Stimulated activated CD4-positive, alpha-beta T cell treated with anti-CD3 and anti-CD28 coated beads, Interleukin-1b, Interleukin-23, amount 100 ng/mL, for 24 hours (primary cell): ENCODE data around the gene SLC28A3.

Source experiments
- DNase-seq, 4 experiments: peaks; one replicate each; pipeline ENCODE4 v3.0.0-alpha.2; 2020; ENCODE audit warnings: low read depth in 4 of 4, low spot score in 1 of 4

Gene SLC28A3

GRCh38 chr9:84339962-84340361 lies 596 bp downstream of the SLC28A3 start:
- DNase-seq, result no peak

DNA sequence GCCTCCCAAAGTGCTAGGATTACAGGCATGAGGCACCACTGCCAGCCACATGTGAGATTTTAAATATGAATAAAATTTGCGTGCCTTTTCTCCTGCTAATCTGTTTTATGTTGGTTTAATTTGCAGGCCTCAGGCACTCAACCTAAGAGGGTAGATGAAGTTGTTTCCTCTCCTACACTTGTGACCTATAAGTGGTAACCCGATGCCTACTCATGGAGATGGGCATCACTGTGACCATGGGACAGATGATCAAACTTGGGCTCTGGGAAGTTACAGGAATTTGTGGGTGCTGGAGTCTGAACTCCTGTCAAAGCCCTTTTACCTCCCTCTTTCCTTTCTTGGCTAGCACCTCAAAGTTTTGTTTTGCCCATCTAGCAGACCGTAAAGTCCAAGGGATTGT lies 1.1 kb downstream of the SLC28A3 start:
- no peak for DNase-seq

DNA sequence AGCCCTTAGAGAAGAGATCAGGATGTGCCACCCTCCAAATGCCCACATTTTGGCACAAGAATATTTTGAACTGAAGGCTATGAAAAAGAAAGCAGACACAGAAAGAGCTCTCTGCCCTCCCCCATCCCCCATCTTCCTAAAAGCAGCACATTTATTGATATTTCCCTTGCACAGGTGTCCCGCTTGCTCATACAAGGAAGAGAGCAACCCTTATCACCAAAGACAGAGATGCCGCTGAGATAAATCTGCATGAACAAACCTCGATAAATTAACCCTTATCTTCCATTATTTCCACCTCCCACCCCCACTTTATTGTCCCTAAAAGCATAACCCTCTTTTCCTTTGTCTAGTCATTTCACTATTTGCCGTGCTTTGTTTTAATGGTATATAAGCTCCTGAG lies 1.8 kb downstream of the SLC28A3 start:
- DNase-seq, result no peak

DNA sequence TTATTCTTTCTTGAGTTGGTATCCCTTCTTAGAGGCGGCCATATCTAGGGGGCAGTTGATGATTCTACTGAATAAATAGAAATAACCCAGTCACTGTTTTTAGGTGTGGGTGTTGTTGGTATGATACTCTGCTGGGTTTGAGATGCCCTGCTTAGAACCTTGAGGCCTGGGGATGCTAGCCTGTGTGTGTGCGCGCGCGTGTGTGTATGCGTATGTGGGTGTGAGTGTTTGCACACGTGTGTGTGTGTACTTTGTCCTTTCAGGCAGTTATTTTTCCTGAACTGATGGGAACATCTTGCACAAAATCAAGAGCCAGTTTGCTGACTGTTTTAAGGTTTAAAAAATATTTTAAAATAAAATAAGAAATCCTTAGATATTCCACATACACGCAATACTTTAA lies 3.3 kb downstream of the SLC28A3 start:
- DNase-seq, result no peak

- no peak for DNase-seq
Measured at GRCh38 chr9:84331119-84331809, 9.3 kb downstream of the SLC28A3 start.

DNA sequence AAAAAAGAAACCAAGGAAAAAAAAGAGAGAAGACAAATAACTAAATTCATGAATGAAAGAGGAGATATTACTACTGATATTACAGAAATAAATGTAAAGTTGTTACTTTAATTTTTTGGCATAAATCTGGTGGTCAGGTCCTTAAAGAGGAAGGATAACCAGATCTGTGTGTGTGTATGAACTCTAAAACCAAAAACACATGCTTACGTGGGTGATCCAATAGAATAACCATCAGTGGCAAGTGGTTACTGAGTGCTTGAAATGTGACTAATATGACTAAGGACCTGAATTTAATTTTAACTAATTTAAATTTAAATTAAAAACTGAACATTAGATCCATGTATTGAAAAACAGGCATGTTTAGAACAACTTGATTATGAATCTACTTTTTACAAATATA lies 10.3 kb downstream of the SLC28A3 start:
- no peak for DNase-seq

DNA sequence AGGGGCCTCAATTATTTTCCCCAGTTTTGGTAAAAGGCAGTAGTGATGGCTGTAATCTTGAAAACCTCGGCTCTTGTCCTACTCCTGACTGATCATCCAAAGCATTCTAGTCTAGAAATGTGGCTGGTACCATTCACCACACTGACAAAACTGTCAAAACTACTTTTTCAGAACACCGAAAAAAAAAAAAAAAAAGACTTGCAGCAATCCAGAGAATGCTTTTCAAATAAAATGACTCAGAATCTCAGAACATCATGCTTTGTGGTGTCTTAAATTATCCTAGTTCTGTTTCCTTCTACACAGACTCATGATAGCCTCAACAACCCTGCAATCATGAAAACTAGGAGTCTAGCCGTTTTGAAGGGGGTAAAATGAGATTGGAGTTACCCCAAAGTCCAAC lies 13.4 kb downstream of the SLC28A3 start:
- DNase-seq, result no peak

DNA sequence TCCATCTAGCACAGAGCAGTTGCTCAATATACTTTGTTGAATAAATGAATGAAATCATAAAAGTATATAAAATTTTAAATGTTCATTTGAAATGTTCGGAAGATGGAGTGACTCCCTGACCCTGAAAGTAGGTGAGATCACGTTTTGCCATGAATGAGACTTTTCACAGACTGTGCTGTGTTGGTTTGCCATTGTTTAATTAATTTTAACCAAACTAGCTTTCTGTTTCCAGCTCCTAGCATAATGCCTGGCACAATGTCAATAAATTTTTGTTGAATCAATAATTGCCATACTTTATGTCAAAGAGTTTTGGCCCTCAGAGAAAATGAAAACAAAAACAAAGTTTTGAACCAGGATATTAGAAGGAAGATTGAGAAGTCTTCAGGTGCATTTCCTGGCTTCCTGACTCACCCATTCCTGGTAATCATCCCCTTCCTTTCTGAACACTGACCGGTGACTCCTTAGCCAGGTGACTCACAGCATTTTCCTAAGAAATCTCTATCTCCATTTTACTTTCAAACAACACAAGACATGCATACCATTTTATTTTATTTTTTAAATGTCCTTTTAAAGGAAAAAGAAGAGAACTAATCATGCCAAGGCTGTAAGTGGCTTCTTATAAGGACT lies 15.1 kb downstream of the SLC28A3 start:
- no peak for DNase-seq

DNA sequence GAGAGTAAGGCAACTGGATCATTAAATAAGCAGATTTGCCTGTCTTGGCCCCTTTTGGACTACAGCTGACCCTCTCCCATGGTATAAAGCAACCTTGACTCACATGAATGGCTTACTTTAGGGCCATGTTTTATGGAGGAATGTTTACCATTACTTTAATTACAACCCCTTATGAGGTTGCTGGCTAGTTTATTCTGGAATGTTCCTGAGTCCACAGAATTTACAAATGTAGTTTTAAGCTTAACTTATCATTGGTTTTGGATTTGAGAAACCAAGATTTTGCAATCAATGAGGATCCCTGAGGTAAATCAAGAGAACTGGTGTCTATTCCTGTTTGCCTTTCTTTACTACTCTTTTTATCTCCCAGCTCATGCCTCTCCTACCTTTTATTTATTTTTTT lies 15.7 kb downstream of the SLC28A3 start:
- no peak for DNase-seq

DNA sequence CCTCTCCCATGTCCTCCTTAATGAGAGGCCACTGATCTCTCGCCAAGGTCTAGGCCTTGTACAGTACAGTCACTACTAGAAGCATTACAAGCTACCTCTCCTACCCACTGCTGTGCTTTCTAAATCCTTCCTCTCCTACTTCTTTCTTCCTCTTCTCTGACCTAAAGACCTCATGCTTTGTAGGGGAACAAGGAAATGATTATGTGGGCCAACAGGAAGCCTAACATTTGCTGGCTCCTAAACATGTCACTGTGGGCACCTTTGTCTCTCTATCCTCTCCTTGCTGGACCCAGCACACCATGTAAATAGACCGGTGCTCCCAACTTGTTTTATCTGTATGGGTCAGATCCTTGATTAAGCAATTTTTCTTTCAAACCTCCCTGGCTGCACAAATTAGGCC lies 16.7 kb downstream of the SLC28A3 start:
- DNase-seq, result no peak

DNA sequence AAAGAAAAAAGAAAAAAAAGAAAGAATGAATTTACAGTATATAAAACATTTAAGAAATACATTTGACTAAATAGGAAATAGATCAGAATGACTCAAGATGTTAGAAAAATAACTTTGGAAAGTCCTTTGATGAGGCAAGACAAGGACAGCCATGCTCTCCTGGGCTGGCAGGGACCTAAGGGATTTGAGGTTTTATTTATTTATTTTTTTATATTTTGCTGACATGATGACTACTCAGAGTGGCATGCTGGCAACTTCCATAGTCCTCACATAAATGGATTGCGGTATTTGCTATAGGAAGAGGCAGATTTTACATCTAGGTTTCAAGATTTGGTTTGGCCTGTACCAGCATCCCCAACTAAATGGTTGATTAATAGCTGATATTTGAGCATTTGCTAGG lies 17.7 kb downstream of the SLC28A3 start:
- DNase-seq, result no peak

DNA sequence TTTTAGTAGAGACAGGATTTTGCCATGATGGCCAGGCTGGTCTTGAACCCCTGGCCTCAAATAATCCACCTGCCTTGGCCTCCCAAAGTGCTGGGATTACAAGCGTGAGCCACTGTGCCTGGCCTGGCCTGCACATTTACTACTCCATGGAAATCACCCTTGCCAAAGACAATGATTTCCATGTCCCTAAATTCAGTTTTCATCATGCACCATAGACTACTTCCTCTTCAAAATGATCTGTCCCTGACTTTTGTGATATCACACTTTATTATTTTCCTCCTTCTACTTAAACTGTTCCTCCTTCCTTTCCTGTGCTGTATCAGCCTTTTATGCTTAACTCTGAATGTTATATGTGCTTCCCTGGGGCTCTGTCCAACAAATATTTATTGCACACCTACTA lies 20.3 kb downstream of the SLC28A3 start:
- DNase-seq, result no peak

GRCh38 chr9:84319632-84320031 lies 20.9 kb downstream of the SLC28A3 start:
- DNase-seq, result no peak

DNA sequence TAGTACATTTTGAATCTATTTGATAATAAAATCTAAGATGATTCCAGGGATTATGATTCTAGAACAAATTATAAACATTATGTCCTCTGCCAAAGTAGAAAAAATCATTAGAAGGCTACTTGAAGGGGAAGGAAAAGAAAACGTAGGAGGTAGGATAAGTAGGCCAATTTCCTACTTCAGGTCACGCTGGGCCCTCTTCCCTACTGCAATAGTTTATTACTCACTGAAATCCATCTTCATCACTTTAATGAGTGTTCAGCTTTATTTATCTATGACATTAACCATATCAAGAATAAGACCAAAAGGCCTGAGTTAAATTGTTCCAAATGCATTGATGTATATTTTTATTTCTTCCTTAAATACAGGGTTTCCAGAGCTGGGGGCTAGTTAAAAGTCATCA lies 21.6 kb downstream of the SLC28A3 start:
- DNase-seq, result no peak

DNA sequence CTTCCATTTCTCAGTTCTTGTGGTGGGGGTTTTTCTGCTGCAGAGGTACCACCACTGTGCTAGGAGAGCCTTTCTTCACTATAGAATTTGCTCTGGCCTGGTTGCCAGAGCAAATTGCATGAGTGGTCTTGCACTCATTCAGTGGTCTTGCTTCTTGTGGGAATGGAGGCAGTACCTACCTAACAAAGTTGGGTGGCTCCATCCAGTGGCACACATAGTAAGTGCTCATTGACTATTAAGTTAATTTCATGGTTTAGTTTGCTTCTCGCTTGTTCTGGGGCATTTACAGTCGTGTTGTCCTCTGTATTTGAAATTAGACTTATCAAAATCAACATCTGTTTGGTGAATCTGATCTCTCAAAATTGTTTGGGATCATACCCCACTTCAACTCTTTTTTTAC lies 23.0 kb downstream of the SLC28A3 start:
- DNase-seq, result no peak

DNA sequence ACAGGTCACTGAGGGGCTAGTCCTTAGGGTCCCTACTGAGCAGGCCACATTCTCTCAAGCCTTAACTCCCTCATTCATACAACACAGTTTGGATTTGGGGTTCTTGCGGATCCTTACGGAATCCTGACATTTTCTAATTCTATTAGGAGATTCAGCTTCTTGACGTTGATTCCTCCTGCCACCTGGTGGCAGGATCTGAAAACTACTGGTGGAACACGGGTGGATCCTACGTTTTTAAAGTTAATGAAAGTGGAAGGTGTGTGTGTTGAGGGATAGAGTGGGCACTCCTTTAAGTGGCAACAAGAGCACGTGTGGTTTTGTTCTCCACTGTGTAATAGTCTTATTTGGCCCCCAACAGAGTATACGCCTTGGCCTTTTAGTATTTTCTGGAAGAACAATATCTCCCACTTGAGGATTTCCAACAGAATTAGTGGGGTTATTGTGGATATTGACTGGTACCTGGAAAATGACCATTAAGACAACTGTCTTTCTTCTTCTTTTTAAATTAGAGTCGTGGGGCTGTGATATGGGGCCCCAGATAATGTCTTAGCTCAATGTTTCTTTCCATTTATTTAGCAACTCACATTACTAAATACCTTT lies 25.2 kb downstream of the SLC28A3 start:
- DNase-seq, result peak in 3 of 4 experiments; percentile 28 to 40 (median 29)

DNA sequence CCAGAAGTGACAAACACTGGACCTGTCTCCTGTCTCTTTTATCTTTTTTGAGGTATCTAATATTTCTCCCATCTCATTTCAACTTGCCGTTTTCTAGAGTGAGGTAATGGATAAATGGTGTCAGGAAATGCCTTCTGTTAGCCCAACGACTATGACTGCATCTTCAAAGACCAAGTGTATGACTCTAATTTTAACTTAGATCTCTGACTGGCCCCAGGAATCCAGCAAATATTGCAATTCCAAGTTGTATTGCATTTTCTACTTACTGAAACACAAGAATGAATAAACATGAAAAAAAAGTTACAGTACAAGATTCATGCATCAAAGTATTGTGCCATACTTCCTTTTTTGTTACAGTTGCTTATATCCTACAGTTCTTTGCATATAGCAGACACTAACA lies 26.3 kb downstream of the SLC28A3 start:
- DNase-seq, result no peak

DNA sequence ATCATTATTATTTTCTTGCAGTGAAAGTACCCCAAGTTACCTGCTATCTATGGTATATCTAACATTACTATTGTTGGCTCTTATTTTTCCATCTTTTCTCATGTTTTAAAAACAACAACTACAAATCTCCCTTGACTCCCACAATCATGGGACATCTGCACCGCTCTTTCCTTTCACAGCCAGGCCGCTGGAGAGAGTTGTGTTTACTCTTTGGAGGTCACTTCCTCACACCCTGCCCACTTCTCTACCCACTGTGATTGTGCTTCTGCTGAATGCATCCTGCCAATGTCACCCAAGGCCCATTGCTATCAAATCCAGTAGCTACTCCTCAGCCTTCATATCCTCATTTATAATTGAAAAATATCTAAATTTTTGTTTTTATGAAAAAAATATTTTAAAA lies 29.7 kb downstream of the SLC28A3 start:
- no peak for DNase-seq

DNA sequence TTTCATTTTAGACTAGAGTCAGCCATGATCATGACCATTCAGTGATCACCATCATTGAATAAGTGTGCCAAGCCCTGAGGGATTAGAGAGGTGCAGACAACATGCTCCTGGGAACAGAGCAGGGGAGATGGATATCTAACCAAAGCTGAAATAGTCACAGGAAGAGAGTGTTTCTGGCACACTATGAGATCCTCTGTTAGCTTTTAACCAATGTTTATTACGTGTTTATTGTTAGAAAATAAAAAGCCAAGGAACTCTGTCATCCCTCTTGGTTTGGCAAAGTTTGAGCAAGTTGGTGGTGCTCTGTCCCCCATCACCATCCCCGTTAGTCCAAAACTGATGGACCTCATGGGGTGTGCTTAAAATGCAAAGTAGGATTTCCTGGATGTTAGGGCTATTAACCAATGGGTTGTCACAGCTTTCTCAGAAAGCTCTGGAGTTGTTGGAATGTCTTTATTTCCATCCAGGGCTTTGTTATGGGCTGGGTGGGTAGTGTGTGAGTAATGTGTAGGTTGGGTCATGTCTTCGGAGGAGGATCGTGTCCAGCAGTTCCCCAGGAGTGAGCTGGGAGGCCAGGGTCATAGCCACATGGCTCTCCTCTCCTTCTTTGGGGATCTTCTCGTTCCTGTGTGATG lies 34.9 kb downstream of the SLC28A3 start:
- no peak for DNase-seq

GRCh38 chr9:84304166-84304565 lies 36.4 kb downstream of the SLC28A3 start:
- no peak for DNase-seq

DNA sequence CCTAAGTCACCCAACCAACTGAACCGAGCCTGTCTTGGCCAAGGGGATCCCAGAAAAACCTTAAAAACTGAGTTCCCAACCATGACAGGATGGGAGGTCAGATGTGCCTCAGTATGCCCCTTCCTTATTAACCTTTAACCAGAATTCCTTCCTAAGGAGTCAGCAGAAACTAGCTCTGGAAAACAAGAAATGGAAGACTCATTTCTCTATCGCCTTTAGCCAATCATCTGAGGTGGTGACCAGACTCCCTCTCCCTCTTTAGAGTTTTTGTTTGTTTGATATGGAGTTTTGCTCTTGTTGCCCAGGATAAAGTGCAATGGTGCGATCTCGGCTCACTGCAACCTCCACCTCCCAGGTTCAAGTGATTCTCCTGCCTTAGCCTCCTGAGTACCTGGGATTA lies 37.5 kb downstream of the SLC28A3 start:
- DNase-seq, result no peak

- no peak for DNase-seq
Measured at GRCh38 chr9:84301851-84302250, 38.7 kb downstream of the SLC28A3 start.
